ENCODE data around the gene MED12L.

MED12L gene

GRCh38 chr3:151264605-151265004 lies 179.1 kb downstream of the MED12L start:
- Histone ChIP-seq H3K27ac (ENCODE audit: low read depth, low read length) (no peak overlapping the region), H3K4ac (ENCODE audit: low read depth, low read length) (no peak overlapping the region), H2AK5ac (ENCODE audit: low read length) (no peak overlapping the region), H4K8ac (ENCODE audit: low read depth, low read length) (no peak overlapping the region), H4K5ac (ENCODE audit: low read length) (no peak overlapping the region), H3K23ac (ENCODE audit: low read length) (no peak overlapping the region), H3K36me3 (ENCODE audit: control insufficient read depth, insufficient read depth, low read length) (no peaks in the 10 kb centered on the region), H3K9ac (ENCODE audit: low read length) (no peak overlapping the region), H3K18ac (ENCODE audit: low read length) (no peak overlapping the region), H3K4me3 (ENCODE audit: low read length) (no peak overlapping the region), H3K56ac (ENCODE audit: low read length) (no peak overlapping the region), H2BK15ac (replicated peaks; ENCODE audit: low read depth) (no peak overlapping the region), H2BK5ac (ENCODE audit: low read length) (no peak overlapping the region), H3K4me1 (ENCODE audit: control insufficient read depth, low read depth, low read length) (no peaks in the 10 kb centered on the region), H2BK120ac (ENCODE audit: low read depth, low read length) (no peak overlapping the region), H3K4me2 (ENCODE audit: low read length) (no peak overlapping the region), H3K79me1 (ENCODE audit: low read length) (no peaks in the 10 kb centered on the region), H3K79me2 (ENCODE audit: control insufficient read depth, insufficient read depth, low read length) (no peaks in the 10 kb centered on the region), H3K27me3 (ENCODE audit: insufficient read depth, low read length, poor library complexity) (no peaks in the 10 kb centered on the region)
- no CpG with 5 or more reads among the region's 1 CpG for WGBS (ENCODE audit: extremely low coverage, insufficient coverage, low lambda C conversion rate)
- no peak for DNase-seq

DNA sequence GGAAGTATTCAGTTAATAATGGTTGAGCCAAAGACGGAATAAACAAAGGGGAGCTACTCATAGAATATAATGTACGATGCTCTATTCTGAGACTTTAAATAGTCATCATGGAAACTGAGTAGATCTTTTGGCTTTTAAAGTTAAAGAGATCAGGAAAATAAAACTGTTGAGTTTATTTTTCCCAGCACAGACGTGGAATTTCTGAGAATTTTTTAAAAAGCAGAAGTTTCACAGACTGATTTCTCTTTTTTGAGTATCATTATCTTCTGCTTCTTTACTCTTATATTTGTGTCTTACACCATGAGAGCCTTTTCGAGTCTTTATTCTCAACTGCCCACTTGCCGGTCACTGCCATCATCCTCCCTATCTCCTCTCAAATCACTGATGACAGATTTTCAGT lies 179.7 kb downstream of the MED12L start:
- Histone ChIP-seq H3K4me3 (ENCODE audit: low read length) (no peak overlapping the region), H3K56ac (ENCODE audit: low read length) (no peak overlapping the region), H3K4me1 (ENCODE audit: control insufficient read depth, low read depth, low read length) (no peaks in the 10 kb centered on the region), H3K9ac (ENCODE audit: low read length) (no peak overlapping the region), H3K23ac (ENCODE audit: low read length) (no peak overlapping the region), H4K5ac (ENCODE audit: low read length) (no peak overlapping the region), H3K27ac (ENCODE audit: low read depth, low read length) (no peak overlapping the region), H3K4ac (ENCODE audit: low read depth, low read length) (no peak overlapping the region), H3K79me1 (ENCODE audit: low read length) (no peaks in the 10 kb centered on the region), H3K79me2 (ENCODE audit: control insufficient read depth, insufficient read depth, low read length) (no peaks in the 10 kb centered on the region), H2BK120ac (ENCODE audit: low read depth, low read length) (no peak overlapping the region), H2BK5ac (ENCODE audit: low read length) (no peak overlapping the region), H2AK5ac (ENCODE audit: low read length) (no peak overlapping the region), H2BK15ac (replicated peaks; ENCODE audit: low read depth) (no peak overlapping the region), H4K8ac (ENCODE audit: low read depth, low read length) (no peak overlapping the region), H3K18ac (ENCODE audit: low read length) (no peak overlapping the region), H3K27me3 (ENCODE audit: insufficient read depth, low read length, poor library complexity) (no peaks in the 10 kb centered on the region), H3K4me2 (ENCODE audit: low read length) (no peak overlapping the region), H3K36me3 (ENCODE audit: control insufficient read depth, insufficient read depth, low read length) (no peaks in the 10 kb centered on the region)
- WGBS (ENCODE audit: extremely low coverage, insufficient coverage, low lambda C conversion rate), result no CpG with 5 or more reads among the region's 5 CpGs
- DNase-seq, result no peak

GRCh38 chr3:151265866-151266265 lies 180.4 kb downstream of the MED12L start:
- no peak overlapping the region for H3K4me2 ChIP-seq (ENCODE audit: low read length)
- H2AK5ac ChIP-seq (ENCODE audit: low read length), result no peak overlapping the region
- no peaks in the 10 kb centered on the region for H3K79me1 ChIP-seq (ENCODE audit: low read length)
- H3K27me3 ChIP-seq (ENCODE audit: insufficient read depth, low read length, poor library complexity), result no peaks in the 10 kb centered on the region
- H3K23ac ChIP-seq (ENCODE audit: low read length), result no peak overlapping the region
- H3K56ac ChIP-seq (ENCODE audit: low read length), result no peak overlapping the region
- H3K4ac ChIP-seq (ENCODE audit: low read depth, low read length), result no peak overlapping the region
- H3K4me1 ChIP-seq (ENCODE audit: control insufficient read depth, low read depth, low read length), result no peaks in the 10 kb centered on the region
- no peak overlapping the region for H3K4me3 ChIP-seq (ENCODE audit: low read length)
- H2BK120ac ChIP-seq (ENCODE audit: low read depth, low read length), result no peak overlapping the region
- H2BK5ac ChIP-seq (ENCODE audit: low read length), result no peak overlapping the region
- WGBS (ENCODE audit: extremely low coverage, insufficient coverage, low lambda C conversion rate), result no CpG with 5 or more reads among the region's 5 CpGs
- no peaks in the 10 kb centered on the region for H3K36me3 ChIP-seq (ENCODE audit: control insufficient read depth, insufficient read depth, low read length)
- H3K79me2 ChIP-seq (ENCODE audit: control insufficient read depth, insufficient read depth, low read length), result no peaks in the 10 kb centered on the region
- H3K18ac ChIP-seq (ENCODE audit: low read length), result no peak overlapping the region
- no peak overlapping the region for H4K5ac ChIP-seq (ENCODE audit: low read length)
- no peak overlapping the region for H2BK15ac ChIP-seq (replicated peaks; ENCODE audit: low read depth)
- no peak overlapping the region for H4K8ac ChIP-seq (ENCODE audit: low read depth, low read length)
- peak; percentile 94 for DNase-seq
- no peak overlapping the region for H3K9ac ChIP-seq (ENCODE audit: low read length)
- no peak overlapping the region for H3K27ac ChIP-seq (ENCODE audit: low read depth, low read length)

DNA sequence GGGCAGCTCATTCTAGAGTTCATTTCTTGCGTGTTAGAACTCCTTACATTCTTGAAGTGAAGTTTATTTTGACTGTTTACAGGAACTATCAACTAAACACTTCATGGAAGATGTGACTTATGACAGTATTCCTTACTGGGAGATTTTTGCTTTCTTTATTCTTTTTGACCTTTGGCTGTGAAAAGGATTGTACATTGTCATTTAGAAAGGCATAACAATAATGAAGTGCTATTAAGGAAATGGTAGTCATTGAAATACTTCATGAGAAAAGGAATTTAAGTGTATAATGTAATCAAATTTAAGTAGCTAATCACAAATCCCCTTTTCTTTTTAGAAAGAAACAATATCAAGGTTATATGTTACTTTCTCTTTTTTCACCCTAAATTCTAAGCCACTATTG lies 181.6 kb downstream of the MED12L start:
- no peak overlapping the region for H2BK120ac ChIP-seq (ENCODE audit: low read depth, low read length)
- no peak for DNase-seq
- H2BK15ac ChIP-seq (replicated peaks; ENCODE audit: low read depth), result no peak overlapping the region
- H3K18ac ChIP-seq (ENCODE audit: low read length), result no peak overlapping the region
- H3K4me3 ChIP-seq (ENCODE audit: low read length), result no peak overlapping the region
- H3K4me2 ChIP-seq (ENCODE audit: low read length), result no peak overlapping the region
- H3K36me3 ChIP-seq (ENCODE audit: control insufficient read depth, insufficient read depth, low read length), result no peaks in the 10 kb centered on the region
- no peak overlapping the region for H4K5ac ChIP-seq (ENCODE audit: low read length)
- no peak overlapping the region for H3K23ac ChIP-seq (ENCODE audit: low read length)
- H2AK5ac ChIP-seq (ENCODE audit: low read length), result no peak overlapping the region
- no peaks in the 10 kb centered on the region for H3K79me2 ChIP-seq (ENCODE audit: control insufficient read depth, insufficient read depth, low read length)
- H3K56ac ChIP-seq (ENCODE audit: low read length), result no peak overlapping the region
- H3K9ac ChIP-seq (ENCODE audit: low read length), result no peak overlapping the region
- no peak overlapping the region for H3K4ac ChIP-seq (ENCODE audit: low read depth, low read length)
- no peaks in the 10 kb centered on the region for H3K4me1 ChIP-seq (ENCODE audit: control insufficient read depth, low read depth, low read length)
- H4K8ac ChIP-seq (ENCODE audit: low read depth, low read length), result no peak overlapping the region
- no CpG with 5 or more reads among the region's 1 CpG for WGBS (ENCODE audit: extremely low coverage, insufficient coverage, low lambda C conversion rate)
- H3K79me1 ChIP-seq (ENCODE audit: low read length), result no peaks in the 10 kb centered on the region
- H2BK5ac ChIP-seq (ENCODE audit: low read length), result no peak overlapping the region
- H3K27me3 ChIP-seq (ENCODE audit: insufficient read depth, low read length, poor library complexity), result no peaks in the 10 kb centered on the region
- no peak overlapping the region for H3K27ac ChIP-seq (ENCODE audit: low read depth, low read length)

DNA sequence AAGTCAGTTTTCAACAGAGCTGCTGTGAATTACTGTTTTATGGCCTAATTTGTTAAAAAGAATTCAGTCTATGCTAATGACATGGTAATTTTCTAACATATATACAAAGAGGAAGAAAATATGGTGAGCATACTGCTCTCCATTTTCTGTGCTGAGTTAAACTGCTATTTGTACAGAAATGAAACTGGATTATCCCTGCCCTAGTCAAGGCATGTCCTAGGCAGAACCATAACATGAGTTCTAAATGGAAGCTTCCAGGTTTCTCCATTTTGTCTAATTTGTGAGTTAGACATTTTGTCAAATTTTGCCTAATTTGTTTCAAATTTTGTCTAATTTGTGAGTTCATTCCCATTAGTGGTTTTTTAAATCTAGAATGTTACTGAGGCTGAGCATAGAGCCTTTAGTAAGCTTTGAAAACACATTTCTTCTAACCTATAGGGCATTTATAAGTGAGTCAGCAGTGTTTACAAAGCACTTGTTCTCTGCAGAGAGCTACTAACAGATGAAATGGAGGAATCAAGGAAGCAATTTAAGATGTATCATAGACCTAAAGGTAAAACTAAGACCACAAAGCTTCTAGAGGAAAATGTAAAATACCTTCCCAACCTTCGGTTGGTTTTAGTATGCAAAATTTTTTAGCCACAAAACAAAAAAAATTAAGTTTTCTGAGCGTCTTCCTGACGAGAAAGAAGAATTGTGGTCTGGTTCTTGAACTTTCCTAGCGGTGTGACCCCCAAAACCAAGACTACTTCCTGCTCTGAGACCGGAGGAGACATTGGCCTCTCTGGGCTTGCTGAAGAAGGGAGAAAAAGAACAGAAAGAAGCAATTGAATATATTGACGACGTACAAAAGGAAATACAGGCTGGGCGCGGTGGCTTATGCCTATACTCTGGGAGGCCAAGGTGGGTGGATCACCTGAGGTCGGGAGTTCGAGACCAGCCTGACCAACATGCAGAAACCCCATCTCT lies 183.1 kb downstream of the MED12L start:
- no peak overlapping the region for H3K27ac ChIP-seq (ENCODE audit: low read depth, low read length)
- H3K18ac ChIP-seq (ENCODE audit: low read length), result no peak overlapping the region
- H3K4me2 ChIP-seq (ENCODE audit: low read length), result no peak overlapping the region
- H3K4me3 ChIP-seq (ENCODE audit: low read length), result no peak overlapping the region
- H4K5ac ChIP-seq (ENCODE audit: low read length), result no peak overlapping the region
- H2AK5ac ChIP-seq (ENCODE audit: low read length), result no peak overlapping the region
- no peak overlapping the region for H2BK15ac ChIP-seq (replicated peaks; ENCODE audit: low read depth)
- no peaks in the 10 kb centered on the region for H3K4me1 ChIP-seq (ENCODE audit: control insufficient read depth, low read depth, low read length)
- no peak overlapping the region for H4K8ac ChIP-seq (ENCODE audit: low read depth, low read length)
- H3K9ac ChIP-seq (ENCODE audit: low read length), result no peak overlapping the region
- no CpG with 5 or more reads among the region's 11 CpGs for WGBS (ENCODE audit: extremely low coverage, insufficient coverage, low lambda C conversion rate)
- H3K36me3 ChIP-seq (ENCODE audit: control insufficient read depth, insufficient read depth, low read length), result no peaks in the 10 kb centered on the region
- H3K79me1 ChIP-seq (ENCODE audit: low read length), result no peaks in the 10 kb centered on the region
- no peaks in the 10 kb centered on the region for H3K27me3 ChIP-seq (ENCODE audit: insufficient read depth, low read length, poor library complexity)
- no peak overlapping the region for H2BK5ac ChIP-seq (ENCODE audit: low read length)
- H3K23ac ChIP-seq (ENCODE audit: low read length), result no peak overlapping the region
- no peak for DNase-seq
- H2BK120ac ChIP-seq (ENCODE audit: low read depth, low read length), result no peak overlapping the region
- no peaks in the 10 kb centered on the region for H3K79me2 ChIP-seq (ENCODE audit: control insufficient read depth, insufficient read depth, low read length)
- no peak overlapping the region for H3K4ac ChIP-seq (ENCODE audit: low read depth, low read length)
- no peak overlapping the region for H3K56ac ChIP-seq (ENCODE audit: low read length)

- Histone ChIP-seq H3K79me2 (ENCODE audit: control insufficient read depth, insufficient read depth, low read length) (no peaks in the 10 kb centered on the region), H3K23ac (ENCODE audit: low read length) (no peak overlapping the region), H2BK5ac (ENCODE audit: low read length) (no peak overlapping the region), H3K56ac (ENCODE audit: low read length) (no peak overlapping the region), H3K4ac (ENCODE audit: low read depth, low read length) (no peak overlapping the region), H4K5ac (ENCODE audit: low read length) (no peak overlapping the region), H2AK5ac (ENCODE audit: low read length) (no peak overlapping the region), H2BK120ac (ENCODE audit: low read depth, low read length) (no peak overlapping the region), H3K9ac (ENCODE audit: low read length) (no peak overlapping the region), H3K18ac (ENCODE audit: low read length) (no peak overlapping the region), H3K27ac (ENCODE audit: low read depth, low read length) (no peak overlapping the region), H3K27me3 (ENCODE audit: insufficient read depth, low read length, poor library complexity) (no peaks in the 10 kb centered on the region), H2BK15ac (replicated peaks; ENCODE audit: low read depth) (no peak overlapping the region), H4K8ac (ENCODE audit: low read depth, low read length) (no peak overlapping the region), H3K79me1 (ENCODE audit: low read length) (no peaks in the 10 kb centered on the region), H3K36me3 (ENCODE audit: control insufficient read depth, insufficient read depth, low read length) (no peaks in the 10 kb centered on the region), H3K4me2 (ENCODE audit: low read length) (no peak overlapping the region), H3K4me1 (ENCODE audit: control insufficient read depth, low read depth, low read length) (no peaks in the 10 kb centered on the region), H3K4me3 (ENCODE audit: low read length) (no peak overlapping the region)
- DNase-seq, result no peak
- no CpG with 5 or more reads among the region's 5 CpGs for WGBS (ENCODE audit: extremely low coverage, insufficient coverage, low lambda C conversion rate)
Observed at GRCh38 chr3:151269631-151270030, 184.2 kb downstream of the MED12L start.
